22Rv1 (cell line): ENCODE data around the gene SYTL2.

Experiments used
- CTCF ChIP-seq: fragments of 450-650 bp; IDR thresholded peaks from 2 replicates; pipeline ENCODE4 v1.5.1; 2017; ENCODE audit warnings: mild to moderate bottlenecking
- ZFX ChIP-seq: fragments of 450-650 bp; IDR thresholded peaks from 2 replicates; pipeline ENCODE4 v1.6.1; 2017; ENCODE audit warnings: antibody characterized with exemption, borderline replicate concordance

DNA sequence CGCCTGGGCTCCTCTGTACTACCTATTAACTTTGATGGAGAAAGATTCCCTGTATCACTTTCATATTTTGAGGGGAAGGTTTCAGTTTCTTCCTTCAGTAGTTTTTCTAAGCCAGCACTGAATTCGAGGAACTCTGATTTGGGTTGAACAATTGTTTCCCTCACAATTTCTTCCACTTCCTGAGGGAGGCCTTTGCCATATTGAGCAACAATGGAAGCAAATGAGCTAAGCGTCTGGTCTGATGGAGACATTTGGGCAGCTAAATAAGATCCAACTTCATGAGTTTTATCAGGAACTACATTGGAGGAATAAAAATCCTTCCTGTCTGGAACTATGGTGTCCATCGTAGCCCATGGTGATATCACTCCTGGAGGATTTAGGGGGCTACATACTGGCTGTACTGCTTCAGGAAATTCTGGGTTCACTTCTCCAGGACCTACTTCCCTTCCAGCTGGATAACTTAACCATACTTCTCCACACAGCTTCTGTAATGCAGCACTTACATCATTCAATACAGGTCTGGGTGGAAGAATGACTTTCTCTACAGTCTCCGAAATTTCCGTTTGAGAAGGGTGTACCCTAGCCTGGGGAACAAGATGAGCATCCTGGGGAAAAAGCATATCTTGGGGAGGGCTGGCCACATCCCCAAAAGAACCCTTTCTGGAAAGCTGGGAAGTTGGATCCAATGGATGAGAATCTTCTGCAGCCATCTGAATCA, 86.0 kb downstream of the SYTL2 start:
- TF ChIP-seq CTCF (no peak), ZFX (no peak)
